H9 (cell line): ENCODE measurements around the gene PALS1. TPM values are rescaled to one million over a fixed set of nuclear protein-coding genes. Genes with fewer than 3 reads are reported as not detected.

Experiments used
- DNase-seq: peaks from one replicate; pipeline ENCODE4 v3.0.0-alpha.2; 2017
- H2AFZ ChIP-seq: one replicate; pipeline ENCODE4 v1.6.1; 2013; ENCODE audit warnings: mild to moderate bottlenecking, low read length, control low read depth, moderate library complexity
- H2AK5ac ChIP-seq: 2 replicates; pipeline ENCODE4 v1.6.1; 2013; ENCODE audit warnings: low read length, control low read depth, mixed read lengths; ENCODE audit not compliant: insufficient read length
- H2BK120ac ChIP-seq: one replicate; pipeline ENCODE4 v1.6.1; 2013; ENCODE audit warnings: low read depth, mild to moderate bottlenecking, low read length, control low read depth, inconsistent platforms; ENCODE audit not compliant: poor library complexity, severe bottlenecking
- H2BK12ac ChIP-seq: 2 replicates; pipeline ENCODE4 v1.6.1; 2013; ENCODE audit warnings: low read length, control low read depth, mixed read lengths, low read depth; ENCODE audit not compliant: insufficient read length
- H2BK15ac ChIP-seq: 2 replicates; pipeline ENCODE4 v1.6.1; 2013; ENCODE audit warnings: low read depth, low read length, control low read depth
- H2BK20ac ChIP-seq: one replicate; pipeline ENCODE4 v1.6.1; 2013; ENCODE audit warnings: low read depth, mild to moderate bottlenecking, low read length, control low read depth, inconsistent platforms; ENCODE audit not compliant: poor library complexity, severe bottlenecking
- H2BK5ac ChIP-seq: 2 replicates; pipeline ENCODE4 v1.6.1; 2013; ENCODE audit warnings: low read length, control low read depth, mixed read lengths; ENCODE audit not compliant: insufficient read length
- H3K14ac ChIP-seq: 2 replicates; pipeline ENCODE4 v1.6.1; 2013; ENCODE audit warnings: low read length, control low read depth; ENCODE audit not compliant: insufficient read depth
- H3K18ac ChIP-seq: 2 replicates; pipeline ENCODE4 v1.6.1; 2013; ENCODE audit warnings: low read depth, mild to moderate bottlenecking, mixed read lengths, low read length, control low read depth; ENCODE audit not compliant: insufficient read length
- H3K23ac ChIP-seq: 2 replicates; pipeline ENCODE4 v1.6.1; 2013; ENCODE audit warnings: low read length, control low read depth, mixed read lengths, low read depth; ENCODE audit not compliant: insufficient read length
- H3K23me2 ChIP-seq: 2 replicates; pipeline ENCODE4 v1.6.1; 2013; ENCODE audit warnings: low read depth, mild to moderate bottlenecking, mixed read lengths, low read length, control low read depth; ENCODE audit not compliant: insufficient read length, poor library complexity, severe bottlenecking
- H3K27ac ChIP-seq: 2 replicates; pipeline ENCODE4 v1.5.1; 2013; ENCODE audit warnings: low read length, control low read depth, mixed read lengths, low read depth; ENCODE audit not compliant: insufficient read length
- H3K27me3 ChIP-seq: 2 replicates; pipeline ENCODE4 v1.6.1; 2013; ENCODE audit warnings: low read length, control low read depth, inconsistent platforms; ENCODE audit not compliant: insufficient read depth
- H3K4ac ChIP-seq: 2 replicates; pipeline ENCODE4 v1.6.1; 2013; ENCODE audit warnings: low read depth, mild to moderate bottlenecking, control low read depth, inconsistent platforms, low read length, moderate library complexity
- H3K4me1 ChIP-seq: 2 replicates; pipeline ENCODE4 v1.6.1; 2013; ENCODE audit warnings: low read length, control low read depth, inconsistent platforms; ENCODE audit not compliant: insufficient read depth
- H3K4me2 ChIP-seq: 2 replicates; pipeline ENCODE4 v1.6.1; 2013; ENCODE audit warnings: low read length, control low read depth, mixed read lengths; ENCODE audit not compliant: insufficient read length, insufficient read depth
- H3K56ac ChIP-seq: 2 replicates; pipeline ENCODE4 v1.6.1; 2013; ENCODE audit warnings: low read depth, mild to moderate bottlenecking, mixed read lengths, low read length, control low read depth; ENCODE audit not compliant: insufficient read length
- H3K79me1 ChIP-seq: 2 replicates; pipeline ENCODE4 v1.6.1; 2013; ENCODE audit warnings: low read depth, mild to moderate bottlenecking, moderate library complexity, low read length, control low read depth, inconsistent platforms; ENCODE audit not compliant: insufficient read depth, poor library complexity, severe bottlenecking
- H3K79me2 ChIP-seq: 2 replicates; pipeline ENCODE4 v1.6.1; 2013; ENCODE audit warnings: low read length, control low read depth, inconsistent platforms; ENCODE audit not compliant: insufficient read depth
- H3K9ac ChIP-seq: 2 replicates; pipeline ENCODE4 v1.6.1; 2013; ENCODE audit warnings: low read length, control low read depth, mixed read lengths; ENCODE audit not compliant: insufficient read length; ENCODE audit errors: extremely low read depth
- H3K9me3 ChIP-seq: one replicate; pipeline ENCODE4 v1.6.1; 2013; ENCODE audit warnings: low read depth, low read length, inconsistent platforms; ENCODE audit not compliant: control insufficient read depth
- H3T11ph ChIP-seq: one replicate; pipeline ENCODE4 v1.6.1; 2013; ENCODE audit warnings: mild to moderate bottlenecking, low read length, control low read depth, inconsistent platforms
- H4K20me1 ChIP-seq: one replicate; pipeline ENCODE4 v1.6.1; 2013; ENCODE audit not compliant: control insufficient read depth, insufficient read length, insufficient read depth
- H4K5ac ChIP-seq: 2 replicates; pipeline ENCODE4 v1.6.1; 2013; ENCODE audit warnings: low read depth, mild to moderate bottlenecking, mixed read lengths, low read length, control low read depth; ENCODE audit not compliant: insufficient read length
- H4K8ac ChIP-seq: replicated peaks from 2 replicates; pipeline ENCODE4 v1.6.1; 2013; ENCODE audit warnings: low read length, control low read depth, mixed read lengths, low read depth; ENCODE audit not compliant: insufficient read length
- H4K91ac ChIP-seq: 2 replicates; pipeline ENCODE4 v1.6.1; 2013; ENCODE audit warnings: low read depth, mild to moderate bottlenecking, moderate library complexity, mixed read lengths, low read length, control low read depth; ENCODE audit not compliant: insufficient read length
- H3K27ac Mint-ChIP-seq, 3 experiments: 2 replicates in 2 of 3; 3 replicates in 1 of 3; pipeline ENCODE4 v1.8.0; 2020 to 2021; ENCODE audit warnings: mixed read lengths in 3 of 3, mild to moderate bottlenecking in 1 of 3, moderate library complexity in 1 of 3
- H3K27me3 Mint-ChIP-seq: 2 replicates; pipeline ENCODE4 v1.8.0; 2021; ENCODE audit warnings: low read depth, mild to moderate bottlenecking, moderate library complexity, mixed read lengths
- H3K36me3 Mint-ChIP-seq, 3 experiments: 2 replicates in 2 of 3; 3 replicates in 1 of 3; pipeline ENCODE4 v1.8.0; 2020 to 2021; ENCODE audit warnings: low read depth in 3 of 3, mixed read lengths in 3 of 3; ENCODE audit not compliant: insufficient read depth in 1 of 3
- H3K4me1 Mint-ChIP-seq, 2 experiments: 2 replicates each; pipeline ENCODE4 v1.8.0; 2020; ENCODE audit warnings: mixed read lengths in 2 of 2
- H3K4me3 Mint-ChIP-seq, 2 experiments: 2 replicates in 1 of 2; 3 replicates in 1 of 2; pipeline ENCODE4 v1.8.0; 2020 to 2021; ENCODE audit warnings: mild to moderate bottlenecking in 2 of 2, mixed read lengths in 2 of 2, moderate library complexity in 1 of 2
- H3K9me3 Mint-ChIP-seq, 2 experiments: 2 replicates in 1 of 2; 3 replicates in 1 of 2; pipeline ENCODE4 v1.8.0; 2020; ENCODE audit warnings: mild to moderate bottlenecking in 2 of 2, mixed read lengths in 2 of 2, moderate library complexity in 1 of 2
- WGBS: extraction: QIAGEN DNeasy Blood & Tissue Kit; methylation state at CpG from one replicate; pipeline ENCODE4 v1.1.7; 2013; ENCODE audit warnings: missing lambda C conversion rate, low lambda C conversion rate, mixed read lengths; ENCODE audit not compliant: insufficient read length; ENCODE audit errors: extremely low coverage; 5-methylcytosine and 5-hydroxymethylcytosine counted together
- total RNA-seq: library from RNA; stranded (reverse); gene quantifications from 2 replicates; pipeline ENCODE4 v1.2.1, GENCODE V29; 2021
- TF ChIP-seq, protein P1 (sequence below): fragments of 200-600 bp; sonication (generic); conservative IDR thresholded peaks from 3 replicates; pipeline ENCODE4 v1.8.0; 2021; ENCODE audit warnings: antibody characterized with exemption, mild to moderate bottlenecking

Gene PALS1
- total RNA-seq, 1 experiment from 2014 or later = 18.0 TPM

DNA sequence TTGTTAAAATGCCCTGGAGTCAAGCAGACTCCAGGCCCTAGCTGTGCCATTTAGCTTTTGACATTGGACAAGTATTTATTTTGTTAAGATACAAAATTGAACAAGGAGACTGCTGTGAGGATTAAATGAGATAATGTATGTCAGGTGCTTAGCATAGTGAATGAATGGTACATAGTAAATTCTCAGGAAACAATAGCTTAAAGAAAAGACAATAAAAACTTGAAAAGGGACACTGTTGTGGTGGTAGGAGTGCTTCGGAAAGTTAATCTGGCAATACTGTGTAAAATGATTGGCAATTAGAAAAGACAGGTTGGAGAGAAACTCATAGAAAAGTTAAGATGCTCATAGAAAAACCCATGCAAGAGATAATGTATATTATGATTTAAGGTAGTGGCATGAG, 19.7 kb downstream of the PALS1 start:
- no peaks in the 10 kb centered on the region for H4K20me1 ChIP-seq
- H3K9me3 ChIP-seq = no peaks in the 10 kb centered on the region

More for the DNA sequence above, 19.7 kb downstream of the PALS1 start:
- H2AFZ ChIP-seq = no peak overlapping the region
- Mint-ChIP-seq H3K4me1 (peaks cover 34 to 36% of the 10 kb centered on the region in 2 experiments), H3K4me3 (no peak overlapping the region), H3K27me3 (no peaks in the 10 kb centered on the region), H3K27ac (no peak overlapping the region; a peak in 1 of 7 replicates), H3K36me3 (no peaks in the 10 kb centered on the region; a peak in 2 of 7 replicates), H3K9me3 (no peaks in the 10 kb centered on the region)
- no peak overlapping the region for H2BK120ac ChIP-seq
- H3K79me1 ChIP-seq = peaks cover 6% of the 10 kb centered on the region
- no peak overlapping the region for H2BK15ac ChIP-seq
- H3K9ac ChIP-seq = no peak overlapping the region
- no CpG with 5 or more reads among the region's 1 CpG for WGBS
- H3K27ac ChIP-seq = no peak overlapping the region
- H3K4me2 ChIP-seq = no peak overlapping the region
- H3K4me1 ChIP-seq = no peaks in the 10 kb centered on the region; the same call in 1 of the 2 replicates
- H3K18ac ChIP-seq = no peak overlapping the region
- no peak overlapping the region for H3K14ac ChIP-seq
- no peaks in the 10 kb centered on the region for H3K79me2 ChIP-seq
- no peak overlapping the region for H2BK20ac ChIP-seq
- H2AK5ac ChIP-seq = no peak overlapping the region
- H2BK12ac ChIP-seq = no peak overlapping the region
- no peak overlapping the region for H3K4ac ChIP-seq
- no peak overlapping the region for H3T11ph ChIP-seq
- H3K23me2 ChIP-seq = no peaks in the 10 kb centered on the region
- no peak overlapping the region for H3K23ac ChIP-seq
- no peak for DNase-seq
- no peak overlapping the region for H4K8ac ChIP-seq
- no peak overlapping the region for H4K91ac ChIP-seq
- TF ChIP-seq, protein P1, sequence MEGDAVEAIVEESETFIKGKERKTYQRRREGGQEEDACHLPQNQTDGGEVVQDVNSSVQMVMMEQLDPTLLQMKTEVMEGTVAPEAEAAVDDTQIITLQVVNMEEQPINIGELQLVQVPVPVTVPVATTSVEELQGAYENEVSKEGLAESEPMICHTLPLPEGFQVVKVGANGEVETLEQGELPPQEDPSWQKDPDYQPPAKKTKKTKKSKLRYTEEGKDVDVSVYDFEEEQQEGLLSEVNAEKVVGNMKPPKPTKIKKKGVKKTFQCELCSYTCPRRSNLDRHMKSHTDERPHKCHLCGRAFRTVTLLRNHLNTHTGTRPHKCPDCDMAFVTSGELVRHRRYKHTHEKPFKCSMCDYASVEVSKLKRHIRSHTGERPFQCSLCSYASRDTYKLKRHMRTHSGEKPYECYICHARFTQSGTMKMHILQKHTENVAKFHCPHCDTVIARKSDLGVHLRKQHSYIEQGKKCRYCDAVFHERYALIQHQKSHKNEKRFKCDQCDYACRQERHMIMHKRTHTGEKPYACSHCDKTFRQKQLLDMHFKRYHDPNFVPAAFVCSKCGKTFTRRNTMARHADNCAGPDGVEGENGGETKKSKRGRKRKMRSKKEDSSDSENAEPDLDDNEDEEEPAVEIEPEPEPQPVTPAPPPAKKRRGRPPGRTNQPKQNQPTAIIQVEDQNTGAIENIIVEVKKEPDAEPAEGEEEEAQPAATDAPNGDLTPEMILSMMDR = no peak
- no peak overlapping the region for H4K5ac ChIP-seq
- H3K27me3 ChIP-seq = no peaks in the 10 kb centered on the region
- H3K56ac ChIP-seq = no peak overlapping the region
- H2BK5ac ChIP-seq = no peak overlapping the region
